HG03558 (cell line): ENCODE results near the gene ERMARD.

Experiments used
- ATAC-seq: cut with Tn5 transposase; IDR thresholded peaks from one replicate; pipeline ENCODE4 v1.9.1; 2021; ENCODE audit warnings: moderate number of reproducible peaks; ENCODE audit not compliant: unreplicated experiment; ENCODE audit errors: extremely low read depth

The ERMARD gene

DNA sequence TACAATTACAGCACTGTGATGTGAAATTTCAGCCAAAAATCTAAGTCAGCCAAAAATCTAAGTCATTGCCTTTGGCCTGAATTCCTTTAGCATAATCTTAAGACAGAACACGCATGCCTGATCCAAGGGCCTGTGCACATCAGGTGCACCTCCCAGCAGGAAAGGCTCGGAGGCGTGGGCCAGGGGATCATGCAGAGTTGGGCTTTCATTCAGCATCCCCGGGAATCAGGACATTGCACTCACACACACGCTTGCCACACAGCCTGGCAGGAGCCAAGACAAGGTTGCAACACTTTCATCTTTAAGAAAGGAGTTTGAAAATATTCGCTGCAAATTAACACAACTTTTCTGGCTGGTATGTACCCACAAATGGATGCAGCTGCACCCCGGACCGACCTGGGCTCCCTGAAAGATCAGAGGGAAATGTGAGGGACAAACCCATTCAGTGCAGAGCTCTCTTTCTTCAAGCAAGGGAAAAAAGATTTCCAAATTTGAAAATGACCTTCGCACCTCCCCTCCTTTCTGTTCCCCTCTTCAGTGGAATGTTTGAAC, 48.8 kb downstream of the ERMARD start:
- no peak for ATAC-seq

DNA sequence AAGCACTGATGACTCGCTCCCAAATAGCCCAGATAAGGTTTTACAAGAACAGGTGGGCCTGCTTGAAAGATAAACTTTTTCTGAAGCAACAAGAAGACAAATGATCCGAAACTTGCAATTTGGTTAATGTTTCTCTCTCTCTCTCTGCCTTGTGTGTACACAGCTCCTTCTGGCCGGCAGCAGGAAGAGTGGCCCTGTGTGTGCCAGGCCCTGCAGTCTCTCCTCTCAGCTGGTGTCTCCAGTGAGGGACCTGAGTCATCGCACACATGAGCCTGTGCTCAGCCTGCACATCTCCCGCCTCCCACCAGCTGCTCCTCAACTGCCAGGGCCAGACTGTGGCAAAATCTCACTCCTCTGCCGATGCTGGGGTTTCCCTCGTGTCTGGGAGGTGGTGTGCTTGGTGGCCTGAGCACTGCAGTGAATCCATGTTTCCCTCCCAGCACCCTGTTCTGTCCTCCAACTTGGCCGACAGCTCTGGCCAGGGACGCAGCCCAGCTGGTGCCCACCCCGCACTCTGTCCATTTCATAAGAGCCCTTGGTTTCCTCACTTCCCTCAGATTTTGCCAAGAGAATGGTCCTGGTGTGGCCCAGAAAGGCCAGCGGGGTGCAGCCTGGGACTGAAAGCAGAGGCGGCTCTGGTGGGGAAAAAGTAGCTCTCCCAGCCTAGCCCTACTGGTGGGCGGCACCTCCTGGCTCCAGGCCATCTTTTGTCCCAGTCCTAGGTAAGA, 49.4 kb downstream of the ERMARD start:
- ATAC-seq = no peak

DNA sequence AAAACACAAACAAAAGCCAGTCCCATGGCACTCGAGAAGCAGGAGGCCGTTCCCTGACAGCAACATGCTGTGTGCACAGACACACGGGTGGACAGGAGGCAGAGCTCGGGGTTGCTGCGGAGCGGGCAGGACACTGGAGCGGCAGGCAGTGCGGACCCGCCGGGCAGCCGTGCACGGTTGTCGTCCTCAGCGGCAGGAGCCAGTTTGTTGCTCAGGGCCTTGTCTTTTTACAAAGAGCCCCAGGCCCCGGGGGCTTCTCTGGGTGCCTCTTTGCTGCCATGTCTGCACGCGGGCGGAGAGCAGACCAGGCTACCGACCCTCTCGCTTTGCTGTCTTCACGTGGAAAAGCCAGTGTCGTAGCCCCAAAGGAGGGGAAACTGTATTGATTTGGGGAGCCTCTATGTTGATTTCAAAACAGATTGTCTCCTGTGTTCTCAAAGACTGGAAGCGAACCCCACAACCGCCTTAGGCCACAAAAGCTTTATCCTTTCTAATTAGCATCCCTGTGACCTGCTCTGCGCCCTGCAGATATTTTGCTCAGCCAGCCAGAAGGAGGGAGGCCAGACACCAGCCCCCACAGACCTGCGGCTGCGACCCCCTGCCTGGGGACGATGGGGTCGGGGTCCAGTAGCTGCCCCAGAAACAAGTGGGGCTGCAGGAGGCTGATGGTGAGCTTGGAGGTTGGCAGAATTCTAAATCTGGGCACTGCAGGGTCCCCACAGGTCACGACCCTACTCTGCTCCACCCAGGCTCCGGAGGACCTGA, 50.2 kb downstream of the ERMARD start:
- ATAC-seq = no peak

DNA sequence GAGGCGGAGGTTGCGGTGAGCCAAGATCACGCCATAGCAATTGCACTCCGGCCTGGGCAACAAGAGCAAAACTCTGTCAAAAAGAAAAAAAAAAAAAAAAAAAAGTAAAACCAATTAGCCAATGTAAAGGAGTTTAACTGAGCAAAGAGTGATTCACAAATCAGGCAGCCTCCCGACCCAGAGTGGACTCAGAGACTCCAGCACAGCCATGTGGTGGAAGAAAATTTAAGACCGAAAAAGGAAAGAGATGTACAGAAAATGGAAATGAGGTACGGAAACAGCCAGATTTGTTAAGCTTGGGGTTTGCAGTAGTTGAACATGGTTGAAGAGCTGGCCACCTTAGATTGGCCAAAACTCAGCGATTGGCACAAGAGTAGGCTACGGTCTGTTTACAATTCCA, 51.4 kb downstream of the ERMARD start:
- no peak for ATAC-seq

DNA sequence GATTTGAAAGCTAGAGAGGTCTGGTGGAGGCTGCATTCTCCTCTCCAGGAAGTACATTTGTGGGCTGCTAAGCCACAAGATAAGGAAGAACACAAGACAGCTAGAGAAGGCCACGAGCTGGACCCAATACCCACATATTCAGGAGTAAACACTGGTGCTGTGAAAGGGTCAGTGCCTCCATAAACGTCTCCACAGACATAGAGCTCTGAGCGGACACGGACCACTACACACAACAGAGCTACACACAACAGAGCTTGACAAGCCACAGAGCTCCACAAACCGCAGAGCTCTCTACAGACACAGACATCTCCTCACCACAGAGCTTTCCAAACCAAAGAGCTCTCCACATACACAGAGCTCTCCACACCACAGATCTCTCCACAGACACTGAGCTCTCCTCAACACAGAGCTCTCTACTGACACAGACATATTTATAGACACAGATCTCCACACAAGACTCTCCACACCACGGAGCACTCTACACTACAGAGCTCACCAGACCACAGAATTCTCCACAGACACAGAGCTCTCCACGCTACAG, 51.9 kb downstream of the ERMARD start:
- no peak for ATAC-seq

DNA sequence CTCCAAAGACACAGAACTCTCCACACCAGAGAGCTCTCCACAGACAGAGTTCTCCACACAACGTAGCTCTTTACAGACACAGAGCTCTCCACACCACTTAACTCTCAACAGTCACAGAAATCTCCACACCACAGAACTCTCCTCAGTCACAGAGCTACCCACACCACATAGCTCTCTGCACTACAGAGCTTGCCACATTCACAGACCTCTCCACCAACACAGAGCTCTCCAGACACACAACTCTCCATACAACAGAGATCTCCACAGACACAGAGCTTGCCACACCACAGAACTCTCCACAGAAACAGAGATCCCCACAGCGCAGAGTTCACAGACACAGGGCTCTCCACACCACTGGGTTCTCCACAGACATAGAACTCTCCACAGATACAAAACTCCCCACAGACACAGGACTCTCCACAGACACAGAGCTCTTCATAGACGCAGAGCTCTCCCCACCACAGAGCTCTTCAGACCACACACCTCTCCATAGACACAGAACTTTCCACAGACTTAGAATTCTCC, 52.5 kb downstream of the ERMARD start:
- no peak for ATAC-seq

DNA sequence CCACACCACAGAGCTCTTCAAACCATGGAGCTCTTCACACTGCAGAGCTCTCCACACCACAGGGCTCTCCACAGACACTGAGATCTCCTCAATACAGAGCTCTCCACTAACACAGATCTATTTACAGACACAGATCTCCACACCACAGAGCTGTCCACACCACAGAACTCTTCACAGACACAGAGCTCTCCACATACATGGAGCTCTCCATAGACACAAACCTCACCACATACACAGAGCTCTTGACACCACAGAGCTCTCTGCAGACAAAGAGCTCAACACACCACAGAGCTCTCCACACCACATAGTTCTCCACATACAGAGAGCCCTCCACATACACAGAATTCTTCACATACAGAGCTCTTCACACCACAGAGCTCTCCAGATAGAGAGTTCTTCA, 53.0 kb downstream of the ERMARD start:
- no peak for ATAC-seq

DNA sequence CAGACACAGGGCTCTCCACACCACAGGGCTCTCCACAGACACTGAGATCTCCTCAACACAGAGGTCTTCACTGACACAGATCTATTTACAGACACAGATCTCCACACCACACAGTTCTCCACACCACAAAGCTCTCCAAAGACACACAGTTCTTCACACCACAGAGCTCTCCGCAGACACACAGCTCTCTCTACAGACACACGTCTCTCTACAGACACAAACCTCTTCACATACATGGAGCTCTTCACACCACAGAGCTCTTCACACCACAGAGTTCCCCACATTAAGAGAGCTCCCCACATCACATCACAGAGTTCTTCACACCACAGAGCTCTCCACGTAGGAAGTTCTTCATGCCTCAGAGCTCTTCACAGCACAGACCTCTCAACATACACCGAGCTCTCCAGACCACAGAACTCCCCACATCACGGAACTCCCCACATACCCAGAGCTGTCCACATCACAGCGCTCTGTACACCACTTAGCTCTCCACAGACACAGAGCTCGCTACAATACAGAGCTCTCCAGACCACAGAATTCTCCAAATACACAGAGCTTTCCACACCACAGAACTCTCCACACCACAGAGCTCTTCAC, 53.9 kb downstream of the ERMARD start:
- ATAC-seq = no peak

DNA sequence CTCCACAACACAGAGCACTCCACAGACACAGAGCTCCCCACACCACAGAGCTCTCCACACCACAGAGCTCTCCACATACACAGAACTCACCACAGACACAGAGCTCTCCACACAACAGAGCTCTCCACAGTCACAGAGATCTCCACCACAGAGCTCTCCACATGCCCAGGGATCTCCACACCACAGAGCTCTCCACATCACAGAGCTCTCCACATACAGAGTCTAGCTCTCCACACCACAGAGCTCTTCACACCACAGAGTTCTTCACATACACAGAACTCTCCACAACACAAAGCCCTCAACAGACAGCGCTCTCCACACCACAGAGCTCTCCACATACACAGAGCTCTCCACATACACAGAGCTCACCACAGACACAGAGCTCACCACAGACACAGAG, 55.3 kb downstream of the ERMARD start:
- no peak for ATAC-seq

DNA sequence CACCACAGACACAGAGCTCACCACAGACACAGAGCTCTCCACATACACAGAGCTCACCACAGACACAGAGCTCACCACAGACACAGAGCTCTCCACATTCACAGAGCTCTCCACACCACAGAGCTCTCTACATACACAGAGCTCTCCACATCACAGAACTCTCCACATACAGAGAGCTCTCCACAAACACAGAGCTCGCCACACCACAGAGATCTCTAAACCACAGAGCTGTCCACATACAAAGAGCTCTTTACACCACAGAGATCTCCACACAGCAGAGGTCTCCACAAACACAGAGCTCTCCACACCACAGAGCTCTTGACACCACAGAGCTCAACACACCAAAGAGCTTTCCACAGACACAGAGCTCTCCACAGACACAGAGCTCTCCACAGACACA, 55.8 kb downstream of the ERMARD start:
- ATAC-seq = no peak

DNA sequence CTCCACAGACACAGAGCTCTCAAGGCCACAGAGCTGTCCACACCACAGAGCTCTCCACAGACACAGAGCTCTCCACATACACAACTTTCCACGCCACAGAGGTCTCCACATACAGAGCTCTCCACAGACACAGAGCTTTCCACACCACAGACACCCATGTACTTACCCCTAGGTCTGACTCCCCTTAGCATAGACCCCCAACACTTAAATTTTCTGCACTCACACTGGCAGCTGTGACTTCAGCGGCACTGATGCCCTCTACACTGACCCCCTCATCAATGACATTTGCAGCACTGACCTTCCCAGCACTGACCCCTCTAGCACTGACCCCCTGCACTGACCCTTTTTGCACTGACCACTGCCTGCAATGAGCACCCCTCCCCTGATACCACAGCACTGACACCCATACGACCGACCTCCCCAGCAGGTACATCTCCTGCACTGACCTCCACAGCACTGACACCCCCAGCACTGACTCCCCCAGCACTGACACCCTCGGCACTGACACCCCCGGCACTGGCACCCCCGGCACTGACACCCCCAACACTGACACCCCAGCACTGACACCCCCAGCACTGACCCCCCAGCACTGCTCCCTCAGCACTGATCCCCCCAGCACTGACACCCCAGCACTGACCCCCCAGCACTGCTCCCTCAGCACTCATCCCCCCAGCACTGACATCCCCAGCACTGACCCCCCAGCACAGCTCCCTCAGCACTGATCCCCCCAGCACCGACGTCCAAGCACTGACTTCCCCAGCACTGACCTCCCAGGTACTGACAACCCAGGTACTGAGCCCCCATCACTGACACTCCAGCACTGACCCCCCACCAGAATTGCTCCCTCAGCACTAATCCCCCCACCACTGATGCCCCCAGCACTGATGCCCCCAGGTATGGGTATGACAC, 56.5 kb downstream of the ERMARD start:
- ATAC-seq = no peak

DNA sequence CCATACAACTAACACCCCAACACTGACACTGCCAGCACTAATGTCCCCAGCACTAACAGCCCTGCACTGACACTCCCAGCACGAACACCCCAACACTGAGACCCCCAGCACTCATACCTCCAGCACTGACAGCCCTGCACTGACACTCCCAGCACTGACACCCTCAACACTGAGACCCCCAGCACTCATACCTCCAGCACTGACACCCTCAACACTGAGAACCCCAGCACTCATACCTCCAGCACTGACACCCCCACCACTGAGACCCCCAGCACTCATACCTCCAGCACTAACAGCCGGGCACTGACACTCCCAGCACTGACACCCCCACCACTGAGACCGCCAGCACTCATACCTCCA, 57.2 kb downstream of the ERMARD start:
- ATAC-seq = no peak

DNA sequence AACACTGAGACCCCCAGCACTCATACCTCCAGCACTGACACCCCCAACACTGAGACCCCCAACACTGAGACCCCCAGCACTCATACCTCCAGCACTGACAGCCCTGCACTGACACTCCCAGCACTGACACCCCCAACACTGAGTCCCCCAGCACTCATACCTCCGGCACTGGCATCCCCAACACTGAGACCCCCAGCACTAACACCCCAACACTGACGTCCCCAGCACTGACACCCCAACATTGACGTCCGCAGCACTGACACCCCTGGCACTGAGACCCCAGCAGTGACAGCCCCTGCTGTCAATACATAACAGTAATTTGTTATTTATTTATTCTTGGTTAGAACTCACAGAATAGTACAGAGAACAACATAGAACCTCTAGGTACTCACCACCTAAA, 58.0 kb downstream of the ERMARD start:
- no peak for ATAC-seq

DNA sequence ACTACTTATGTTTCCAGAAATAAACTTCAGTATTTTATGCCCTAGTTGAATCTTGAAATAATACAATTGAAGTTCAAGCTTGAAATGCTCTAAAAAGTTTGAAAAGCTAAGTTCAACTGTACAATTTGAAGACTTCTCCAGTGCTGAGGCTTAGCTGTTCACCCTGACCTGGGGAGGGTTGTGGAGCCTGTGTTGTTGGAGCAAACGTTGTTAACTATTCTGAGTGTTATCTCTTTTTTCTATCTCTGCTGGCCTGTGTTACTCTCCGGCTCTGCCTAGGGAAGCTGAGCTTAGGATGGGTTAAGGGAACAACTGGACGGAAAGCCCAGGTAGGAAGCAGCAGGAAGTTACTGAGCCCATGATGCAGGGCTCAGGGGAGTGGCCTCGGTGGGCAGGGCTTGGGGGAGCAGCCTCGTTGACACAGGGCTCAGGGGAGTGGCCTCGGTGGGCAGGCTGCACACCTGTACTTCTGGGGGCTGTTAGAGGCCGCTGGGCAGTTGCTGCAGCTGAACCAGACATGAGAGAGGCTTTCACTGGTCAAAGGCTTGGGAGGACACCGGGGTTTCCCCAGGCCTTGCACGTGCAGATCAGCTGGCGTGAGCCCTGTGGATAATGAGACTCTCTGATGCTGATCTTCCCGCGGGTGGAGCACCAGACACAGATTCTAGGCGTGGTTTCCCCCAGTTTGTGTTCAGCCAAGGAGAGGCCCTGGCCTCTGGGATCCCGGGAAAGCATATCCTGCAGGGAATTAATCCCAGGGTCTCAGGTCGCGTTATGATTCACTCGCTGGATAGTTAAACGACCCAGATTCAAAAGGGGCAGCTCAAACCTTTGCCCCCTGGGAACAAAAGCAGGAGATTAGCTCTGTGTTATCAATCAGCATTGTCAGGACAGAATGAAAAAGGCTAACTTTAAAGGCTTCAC, 58.9 kb downstream of the ERMARD start:
- ATAC-seq = no peak

DNA sequence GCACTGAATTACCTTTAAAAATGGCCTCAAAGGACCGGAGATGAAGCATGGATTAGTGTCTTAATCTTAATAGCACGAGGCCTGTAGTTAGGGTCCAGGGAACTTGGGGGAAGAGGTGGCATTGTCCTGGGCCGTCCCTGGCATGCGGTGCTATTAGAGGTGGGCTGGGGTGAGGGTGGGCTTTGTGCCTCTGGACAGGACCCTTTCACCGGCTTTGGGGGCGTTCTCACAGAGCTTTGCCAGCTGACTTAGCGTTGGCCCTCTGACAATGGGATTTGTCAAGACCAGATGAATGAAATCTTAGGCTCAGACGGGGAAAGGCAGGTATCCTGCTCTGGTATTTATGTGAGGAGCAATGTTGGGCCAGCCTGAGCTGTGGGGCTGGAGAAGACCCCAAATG, 59.6 kb downstream of the ERMARD start:
- ATAC-seq = no peak

DNA sequence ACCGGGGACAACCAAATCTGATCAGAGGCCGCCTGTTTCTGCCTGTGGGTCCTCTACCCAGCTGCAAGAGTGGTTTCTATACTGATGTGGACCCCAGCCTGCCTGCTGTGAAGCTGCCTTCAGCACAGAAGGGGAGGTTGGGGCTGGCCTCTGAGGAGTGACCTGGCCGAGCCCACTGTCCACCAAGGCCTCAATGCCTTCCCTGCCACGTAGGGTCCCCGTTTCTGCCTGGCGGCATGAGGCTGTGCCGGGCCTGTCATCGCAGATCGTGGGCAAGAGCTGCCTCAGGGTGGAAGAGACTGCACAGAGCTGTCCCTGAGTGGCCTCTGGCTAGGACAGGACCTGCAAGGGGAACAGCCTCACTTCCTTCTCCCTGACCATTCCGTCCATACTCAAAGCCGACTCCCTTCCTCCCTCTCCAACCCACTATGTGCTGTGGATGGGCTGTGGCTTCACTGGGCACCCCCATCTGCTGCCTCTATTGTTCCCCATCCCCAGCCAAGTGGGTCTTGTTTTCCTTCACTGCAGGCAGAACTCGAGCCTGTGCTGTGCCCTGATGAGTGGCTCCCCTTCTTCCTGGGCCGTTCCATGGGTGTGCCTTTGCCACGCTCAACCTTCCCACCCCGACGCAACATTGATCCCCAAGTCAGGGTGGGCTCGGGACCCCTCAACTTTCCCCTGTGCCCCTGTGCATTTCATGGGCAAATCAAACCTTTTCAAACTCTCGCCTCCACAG, 60.3 kb downstream of the ERMARD start:
- no peak for ATAC-seq

DNA sequence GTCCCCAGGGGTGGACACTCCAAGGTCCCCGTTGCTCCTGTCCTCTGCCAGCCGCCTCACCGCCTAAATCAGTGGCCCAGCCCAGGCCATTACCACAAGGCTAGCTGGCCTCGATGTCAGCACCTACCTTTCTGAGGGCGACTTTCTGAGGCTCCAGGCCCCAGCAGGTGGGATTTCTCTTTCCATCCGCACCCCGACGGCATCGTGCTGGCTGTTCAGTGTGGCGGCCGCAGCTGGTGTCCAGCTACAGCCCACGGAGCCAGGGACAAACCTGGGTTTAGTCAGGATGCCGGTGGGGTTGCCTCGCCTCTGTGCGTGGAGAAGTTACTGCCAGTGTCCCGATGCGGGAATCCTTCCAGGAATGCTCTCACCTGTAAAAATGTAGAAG, 60.8 kb downstream of the ERMARD start:
- no peak for ATAC-seq

DNA sequence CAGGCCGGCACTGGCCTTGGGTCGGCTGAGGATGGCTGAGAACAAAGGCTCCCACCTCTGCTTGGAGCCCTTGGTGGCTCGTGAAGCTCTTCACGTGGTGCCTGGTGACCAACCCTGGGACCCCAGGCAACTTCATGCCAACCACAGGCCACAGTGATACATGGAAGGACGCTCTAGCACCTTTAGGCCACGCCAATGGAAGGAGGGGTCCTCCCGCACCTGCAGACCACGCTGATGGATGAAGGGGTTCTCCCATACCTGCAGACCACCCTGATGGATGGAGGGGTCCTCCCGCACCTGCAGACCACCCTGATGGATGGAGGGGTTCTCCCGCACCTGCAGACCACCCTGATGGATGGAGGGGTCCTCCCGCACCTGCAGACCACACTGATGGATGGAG, 62.5 kb downstream of the ERMARD start:
- ATAC-seq = no peak
